HepG2 (cell line): ENCODE results near the gene TMX2. TPM values are rescaled to one million over a fixed set of nuclear protein-coding genes. Genes with fewer than 3 reads are reported as not detected.

Experiments used
- ATAC-seq: fragments of 200-7000 bp; cut with Tn5 transposase; 3 replicates; pipeline ENCODE4 v1.9.1; 2020; ENCODE audit warnings: mild to moderate bottlenecking, moderate library complexity
- BruUV-seq: library from RNA; stranded (reverse); fragments of 400-500 nt; replicated peaks from 2 replicates; lab custom pipeline; 2021; lab: Mats Ljungman, UMichigan
- CTCF ChIA-PET: fragments of 300-600 bp; formaldehyde crosslinking; extraction: SDS; loops from one replicate; lab custom pipeline; 2021; ENCODE audit warnings: low total read pairs, inconsistent platforms, low intra/inter-chr PET ratio; lab: Yijun Ruan, JAX
- POLR2A ChIA-PET: fragments of 350-600 bp; sonication (Branson Sonifier 250); formaldehyde crosslinking; loops from one replicate; lab custom pipeline; 2020; ENCODE audit warnings: antibody characterized with exemption, inconsistent platforms; lab: Yijun Ruan, JAX
- DNase-seq: peaks from one replicate; pipeline ENCODE4 v3.0.0-alpha.2; 2015; ENCODE audit warnings: low spot score
- FAIRE-seq: peaks from 3 replicates; lab custom pipeline; 2011; peaks lifted over from hg19 to GRCh38; lab: Jason Lieb, UNC
- H2AFZ ChIP-seq: one replicate; pipeline ENCODE4 v1.6.1; 2011; ENCODE audit warnings: low read length, inconsistent platforms
- H3K27ac ChIP-seq: fragments of 300-600 bp; 3 replicates; pipeline ENCODE4 v1.8.0; 2011; ENCODE audit warnings: mixed run types, mild to moderate bottlenecking, mixed read lengths, low read length, inconsistent platforms; ENCODE audit not compliant: insufficient read depth; ENCODE audit errors: extremely low read length
- H3K27me3 ChIP-seq, 2 experiments: fragments of 200-600 bp in 1 of 2; 2 replicates in 1 of 2; 3 replicates in 1 of 2; pipeline versions ENCODE4 v1.6.0 to v1.8.0; 2011; ENCODE audit warnings: low read length in 2 of 2, mild to moderate bottlenecking in 2 of 2, moderate library complexity in 2 of 2, inconsistent platforms in 1 of 2; ENCODE audit not compliant: insufficient read depth in 2 of 2, control insufficient read depth in 1 of 2
- H3K36me3 ChIP-seq, 2 experiments: fragments of 200-600 bp in 1 of 2; replicated peaks in 1 of 2; 2 replicates in 1 of 2; 3 replicates in 1 of 2; pipeline versions ENCODE4 v1.5.1 to v1.8.0; 2011; ENCODE audit warnings: low read length in 2 of 2, inconsistent platforms in 1 of 2; ENCODE audit not compliant: insufficient read depth in 2 of 2, control insufficient read depth in 1 of 2
- H3K4me1 ChIP-seq: 2 replicates; pipeline ENCODE4 v1.5.1; 2012; ENCODE audit warnings: low read length, inconsistent platforms; ENCODE audit not compliant: insufficient read depth
- H3K4me2 ChIP-seq: 2 replicates; pipeline ENCODE4 v1.6.0; 2011; ENCODE audit warnings: low read depth, low read length, inconsistent platforms
- H3K4me3 ChIP-seq, 3 experiments: fragments of 200-600 bp in 1 of 3; sonication (generic), shearing (Covaris generic) in 1 of 3; replicated peaks in 1 of 3; 2 replicates each; pipeline ENCODE4 v1.5.1; 2011 to 2016; ENCODE audit warnings: low read length in 3 of 3, inconsistent platforms in 2 of 3, low read depth in 2 of 3, mild to moderate bottlenecking in 2 of 3, control low read depth in 1 of 3, mixed read lengths in 1 of 3; ENCODE audit not compliant: insufficient read depth in 1 of 3
- H3K79me2 ChIP-seq: one replicate; pipeline ENCODE4 v1.6.1; 2011; ENCODE audit warnings: low read length, inconsistent platforms; ENCODE audit not compliant: insufficient read depth
- H3K9ac ChIP-seq: 2 replicates; pipeline ENCODE4 v1.6.0; 2011; ENCODE audit warnings: mild to moderate bottlenecking, low read depth, low read length, inconsistent platforms; ENCODE audit not compliant: insufficient read depth
- H3K9me3 ChIP-seq: 2 replicates; pipeline ENCODE4 v1.5.1; 2012; ENCODE audit warnings: mild to moderate bottlenecking, low read length
- H4K20me1 ChIP-seq: 2 replicates; pipeline ENCODE4 v1.6.0; 2011; ENCODE audit warnings: inconsistent platforms, mild to moderate bottlenecking, low read length, moderate library complexity; ENCODE audit not compliant: insufficient read depth
- BRF2 ChIP-seq: sonication (generic); formaldehyde crosslinking; IDR thresholded peaks from 2 replicates; pipeline ENCODE4 v1.8.1; 2022; ENCODE audit warnings: mild to moderate bottlenecking, missing genetic modification reagents
- JUN ChIP-seq: sonication (generic); formaldehyde crosslinking; IDR thresholded peaks from 2 replicates; pipeline ENCODE4 v1.4.0; 2020; ENCODE audit warnings: mild to moderate bottlenecking, missing genetic modification reagents
- NFATC3 ChIP-seq: sonication (generic); formaldehyde crosslinking; IDR thresholded peaks from 2 replicates; pipeline ENCODE4 v1.5.1; 2020; ENCODE audit warnings: mild to moderate bottlenecking, missing genetic modification reagents
- PCBP2 ChIP-seq: fragments of 200-400 bp; formaldehyde crosslinking; optimal IDR thresholded peaks from 2 replicates; pipeline ENCODE3; 2018; ENCODE audit warnings: low read length, low read depth; ENCODE audit not compliant: poor library complexity, severe bottlenecking
- PREB ChIP-seq: sonication (generic); formaldehyde crosslinking; IDR thresholded peaks from 2 replicates; pipeline ENCODE4 v1.4.0; 2020; ENCODE audit warnings: missing genetic modification reagents
- RAD21 ChIP-seq: fragments of 450-650 bp; formaldehyde crosslinking; IDR thresholded peaks from 2 replicates; pipeline ENCODE4 v1.5.0; 2020; ENCODE audit warnings: mild to moderate bottlenecking
- SAP130 ChIP-seq: IDR thresholded peaks from 2 replicates; pipeline ENCODE4 v1.6.1; 2016; ENCODE audit warnings: low read depth
- TARDBP ChIP-seq: sonication (generic); formaldehyde crosslinking; IDR thresholded peaks from 2 replicates; pipeline ENCODE4 v1.8.0; 2022; ENCODE audit warnings: mild to moderate bottlenecking, missing genetic modification reagents
- ZBTB1 ChIP-seq: sonication (generic); formaldehyde crosslinking; IDR thresholded peaks from 2 replicates; pipeline ENCODE4 v1.4.0; 2020; ENCODE audit warnings: missing genetic modification reagents, borderline replicate concordance
- ZNF34 ChIP-seq: sonication (generic); formaldehyde crosslinking; IDR thresholded peaks from 2 replicates; pipeline ENCODE4 v1.4.0; 2020; ENCODE audit warnings: mild to moderate bottlenecking, missing genetic modification reagents, borderline replicate concordance
- ZNF652 ChIP-seq: IDR thresholded peaks from 2 replicates; pipeline ENCODE4 v1.6.1; 2016; ENCODE audit warnings: low read depth, borderline replicate concordance
- ZNF788 ChIP-seq: sonication (generic); formaldehyde crosslinking; IDR thresholded peaks from 2 replicates; pipeline ENCODE4 v1.5.0; 2020; ENCODE audit warnings: mild to moderate bottlenecking, missing genetic modification reagents, borderline replicate concordance
- WGBS: methylation state at CpG from one replicate; pipeline ENCODE4 v1.1.6; 2017; ENCODE audit warnings: low lambda C conversion rate; 5-methylcytosine and 5-hydroxymethylcytosine counted together
- in situ Hi-C: cut with HindIII; loops from 2 replicates; pipeline ENCODE4 v1.10.0; 2017; ENCODE audit warnings: low pct_unique_long_range_greater_than_20kb; ENCODE audit not compliant: extremely low pct_ligation_motif_present
- intact Hi-C: fragments of 100-400 bp; cut with micrococcal nuclease; formaldehyde crosslinking; loops from one replicate; pipeline ENCODE4 v1.10.0; 2022; ENCODE audit not compliant: unreplicated experiment
- polyA plus RNA-seq, 8 experiments: library from polyadenylated mRNA; depleted of rRNA in 3 of 8; stranded (reverse) in 7 of 8; unstranded in 1 of 8; fragments of >200 nt; fragmentation: Illumina TruSeq in 4 of 8; extraction: Trizol in 4 of 8; gene quantifications; 2 replicates each; pipeline versions ENCODE4 v1.2.1 to v1.2.3, GENCODE V29; 2011 to 2016; ENCODE audit warnings: low read depth in 4 of 8, missing spikeins in 1 of 8, mixed read lengths in 1 of 8; ENCODE audit not compliant: insufficient read depth in 1 of 8
- total RNA-seq, 5 experiments: library from RNA; depleted of rRNA; stranded (reverse); fragments of >200 nt; fragmentation: Illumina TruSeq; extraction: Trizol; gene quantifications; 2 replicates each; pipeline ENCODE4 v1.2.3, GENCODE V29; 2016; ENCODE audit warnings: low read depth in 1 of 5

TMX2 gene
- total and polyA plus RNA-seq, 2 of the 13 experiments (the other 11 are each of a cell fraction or from before 2014, with no cell fraction given), result 84.5 to 129 TPM

- TF ChIP-seq SAP130 (CRISPR knock-in tag), result 0 out of 2 replicates have a peak, but pooled peaks have one; percentile 18
Observed at GRCh38 chr11:57764566-57764965, 52.2 kb downstream of the TMX2 start (continued).

GRCh38 chr11:57764972-57765371 lies 52.6 kb downstream of the TMX2 start:
- no peak for TF ChIP-seq ZNF788 (CRISPR knock-in tag)
- TF ChIP-seq PCBP2, result no peak
- TF ChIP-seq JUN (CRISPR knock-in tag), result no peak
- TF ChIP-seq RAD21, result no peak
- no peak for TF ChIP-seq PREB (CRISPR knock-in tag)
- no peak for TF ChIP-seq ZNF34
- TF ChIP-seq NFATC3, result no peak
- TF ChIP-seq TARDBP (CRISPR knock-in tag), result no peak
- TF ChIP-seq BRF2 (CRISPR knock-in tag), result no peak
- TF ChIP-seq ZBTB1 (CRISPR knock-in tag), result no peak
- TF ChIP-seq ZNF652 (CRISPR knock-in tag), result no peak
- TF ChIP-seq, all 625 proteins: peak for 0
- H4K20me1 ChIP-seq, result peaks cover 51% of the 10 kb centered on the region
- H3K9me3 ChIP-seq, result no peaks in the 10 kb centered on the region
- peak overlapping the region; percentile 80 to 97 (median 88); a peak in 5 of 6 replicates for H3K4me3 ChIP-seq
- in situ Hi-C loops (loop anchor here (5.0 kb wide), 1 partner anchor 37 kb away; no protein-coding TSS in a partner anchor), intact Hi-C loops (no loop called here)
- peak overlapping the region; percentile 87 for H3K4me2 ChIP-seq
- no peak overlapping the region for H2AFZ ChIP-seq
- peaks cover 0 to 6% of the 10 kb centered on the region in 2 experiments; a peak in 3 of 5 replicates for H3K36me3 ChIP-seq
- no peak for DNase-seq
- WGBS, result 2% methylated on average over 2 of the region's 2 CpGs
- ChIA-PET CTCF (no interaction called here), POLR2A (interaction anchor here (1.3 to 10.3 kb wide), 4 partner anchors 12 to 35 kb away, joined by 3 to 215 read pairs (median 44); partner anchors contain the start of gene SELENOH)
- ATAC-seq, result no peak
- peaks cover 57% of the 10 kb centered on the region for H3K4me1 ChIP-seq
- FAIRE-seq, result no peak
- H3K9ac ChIP-seq, result peak overlapping the region; percentile 100
- H3K27ac ChIP-seq, result peak overlapping the region; percentile 99
- peaks cover 82% of the 10 kb centered on the region for H3K79me2 ChIP-seq
- BruUV-seq, result no TSS peak
- no peaks in the 10 kb centered on the region; a peak in 1 of 5 replicates for H3K27me3 ChIP-seq
